ENCODE data around the gene CHMP4B. TPM values are rescaled to one million over a fixed set of nuclear protein-coding genes. Genes with fewer than 3 reads are reported as not detected.

Gene CHMP4B, protein sequence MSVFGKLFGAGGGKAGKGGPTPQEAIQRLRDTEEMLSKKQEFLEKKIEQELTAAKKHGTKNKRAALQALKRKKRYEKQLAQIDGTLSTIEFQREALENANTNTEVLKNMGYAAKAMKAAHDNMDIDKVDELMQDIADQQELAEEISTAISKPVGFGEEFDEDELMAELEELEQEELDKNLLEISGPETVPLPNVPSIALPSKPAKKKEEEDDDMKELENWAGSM
- total RNA-seq = 10 to 100 TPM; 75.7 to 85.8 TPM

DNA sequence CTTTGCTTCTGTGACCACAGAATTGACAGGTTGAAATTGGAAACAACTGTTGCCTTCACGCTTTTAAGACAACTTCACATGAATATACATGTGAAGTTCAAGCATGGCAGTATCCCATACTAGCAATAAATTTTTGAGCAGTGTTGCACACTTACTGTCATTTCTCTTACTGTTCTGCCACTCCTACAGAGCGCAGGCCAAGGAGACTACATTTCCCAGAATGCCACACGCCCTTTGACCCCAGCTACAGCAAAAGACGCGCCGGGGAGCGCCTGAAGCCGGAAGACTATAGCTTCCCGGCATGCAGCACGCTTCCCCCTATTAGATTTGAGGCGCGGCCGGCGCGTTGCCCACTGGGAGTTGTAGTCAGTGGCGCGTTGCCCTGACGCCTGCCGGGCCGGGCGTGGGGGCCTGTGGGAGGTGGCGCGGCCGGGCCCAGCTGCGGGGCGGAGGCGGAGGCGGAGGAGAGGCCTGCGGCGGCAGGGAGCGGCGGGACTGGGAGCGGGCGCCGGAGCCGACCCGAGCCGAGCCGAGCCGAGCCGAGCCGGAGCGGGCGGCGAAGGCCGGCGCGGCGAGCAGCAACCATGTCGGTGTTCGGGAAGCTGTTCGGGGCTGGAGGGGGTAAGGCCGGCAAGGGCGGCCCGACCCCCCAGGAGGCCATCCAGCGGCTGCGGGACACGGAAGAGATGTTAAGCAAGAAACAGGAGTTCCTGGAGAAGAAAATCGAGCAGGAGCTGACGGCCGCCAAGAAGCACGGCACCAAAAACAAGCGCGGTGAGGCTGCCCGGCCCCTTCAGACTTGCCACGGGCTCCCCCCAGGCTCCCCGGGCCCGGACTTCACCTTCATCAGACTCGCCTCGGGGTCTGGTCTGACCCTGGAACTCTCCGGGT, at the start of gene CHMP4B:
Gene CHMP4B, plus strand, starts transcription at position 464 of the 891 bp plus-strand sequence. Its CDS starts 121 bp downstream, at position 585.
- Histone ChIP-seq H3K36me3 (no peaks in the 10 kb centered on the region), H3K4me1 (replicated peaks) (no peaks in the 10 kb centered on the region), H3K4me3 (peak within 1 kb of the TSS; percentile 78 to 96), H3K27me3 (replicated peaks; ENCODE audit: insufficient read depth) (no peaks in the 10 kb centered on the region), H3K9me3 (no peaks in the 10 kb centered on the region), H3K27ac (peak within 1 kb of the TSS; percentile 78 to 94)
- WGBS = under 1% methylated on average over 48 of the region's 71 CpGs
- intact Hi-C loops (cut with DNase I) = loop anchor here (2.0 to 5.0 kb wide), 2 partner anchors 79 to 184 kb away; partner anchors contain the start of gene ZNF341
- TF ChIP-seq POLR2A (IDR thresholded peaks at IDR 0.05) (peak; percentile 87), POLR2AphosphoS5 (IDR thresholded peaks at IDR 0.05) (peak; percentile 99)
- TF ChIP-seq, protein P1, sequence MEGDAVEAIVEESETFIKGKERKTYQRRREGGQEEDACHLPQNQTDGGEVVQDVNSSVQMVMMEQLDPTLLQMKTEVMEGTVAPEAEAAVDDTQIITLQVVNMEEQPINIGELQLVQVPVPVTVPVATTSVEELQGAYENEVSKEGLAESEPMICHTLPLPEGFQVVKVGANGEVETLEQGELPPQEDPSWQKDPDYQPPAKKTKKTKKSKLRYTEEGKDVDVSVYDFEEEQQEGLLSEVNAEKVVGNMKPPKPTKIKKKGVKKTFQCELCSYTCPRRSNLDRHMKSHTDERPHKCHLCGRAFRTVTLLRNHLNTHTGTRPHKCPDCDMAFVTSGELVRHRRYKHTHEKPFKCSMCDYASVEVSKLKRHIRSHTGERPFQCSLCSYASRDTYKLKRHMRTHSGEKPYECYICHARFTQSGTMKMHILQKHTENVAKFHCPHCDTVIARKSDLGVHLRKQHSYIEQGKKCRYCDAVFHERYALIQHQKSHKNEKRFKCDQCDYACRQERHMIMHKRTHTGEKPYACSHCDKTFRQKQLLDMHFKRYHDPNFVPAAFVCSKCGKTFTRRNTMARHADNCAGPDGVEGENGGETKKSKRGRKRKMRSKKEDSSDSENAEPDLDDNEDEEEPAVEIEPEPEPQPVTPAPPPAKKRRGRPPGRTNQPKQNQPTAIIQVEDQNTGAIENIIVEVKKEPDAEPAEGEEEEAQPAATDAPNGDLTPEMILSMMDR (IDR thresholded peaks at IDR 0.05) = peak in 1 of 4 experiments; percentile 37
- peak; percentile 99 for DNase-seq (ENCODE audit: low spot score)

DNA sequence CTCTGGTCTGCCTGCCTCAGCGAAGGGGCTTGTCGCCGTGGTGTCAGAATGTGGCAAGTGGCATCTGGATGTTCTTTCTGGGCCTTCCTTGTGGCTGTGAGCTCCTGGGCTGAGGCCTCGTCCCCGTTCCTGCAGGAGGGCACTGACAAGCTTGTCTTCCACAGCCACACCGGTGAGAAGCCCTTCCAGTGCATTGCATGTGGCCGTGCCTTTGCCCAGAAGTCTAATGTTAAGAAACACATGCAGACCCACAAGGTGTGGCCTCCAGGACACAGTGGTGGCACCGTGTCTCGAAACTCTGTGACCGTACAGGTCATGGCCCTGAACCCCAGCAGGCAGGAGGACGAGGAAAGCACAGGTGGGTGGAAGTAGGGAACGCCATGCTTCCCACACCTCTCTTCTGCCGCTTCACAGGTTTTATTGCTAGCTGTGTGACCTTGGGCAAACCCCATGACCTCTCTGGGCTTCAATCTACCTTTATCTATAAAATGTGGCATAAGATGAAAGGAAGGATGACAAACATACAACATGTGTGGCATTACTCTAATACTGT, 49.4 kb upstream of the CHMP4B start:
- Histone ChIP-seq H3K36me3 (no peaks in the 10 kb centered on the region), H3K9me3 (no peaks in the 10 kb centered on the region), H3K27ac (no peak overlapping the region), H3K27me3 (replicated peaks; ENCODE audit: insufficient read depth) (no peaks in the 10 kb centered on the region), H3K4me1 (replicated peaks) (no peaks in the 10 kb centered on the region), H3K4me3 (no peak overlapping the region)
- no peak for TF ChIP-seq POLR2AphosphoS5 (IDR thresholded peaks at IDR 0.05)
- TF ChIP-seq, protein P1 (IDR thresholded peaks at IDR 0.05) = no peak
- no peak for TF ChIP-seq POLR2A (IDR thresholded peaks at IDR 0.05)
- DNase-seq (ENCODE audit: low spot score) = no peak
- 95% methylated on average over 13 of the region's 13 CpGs for WGBS
- intact Hi-C loops (cut with DNase I) = no loop called here

DNA sequence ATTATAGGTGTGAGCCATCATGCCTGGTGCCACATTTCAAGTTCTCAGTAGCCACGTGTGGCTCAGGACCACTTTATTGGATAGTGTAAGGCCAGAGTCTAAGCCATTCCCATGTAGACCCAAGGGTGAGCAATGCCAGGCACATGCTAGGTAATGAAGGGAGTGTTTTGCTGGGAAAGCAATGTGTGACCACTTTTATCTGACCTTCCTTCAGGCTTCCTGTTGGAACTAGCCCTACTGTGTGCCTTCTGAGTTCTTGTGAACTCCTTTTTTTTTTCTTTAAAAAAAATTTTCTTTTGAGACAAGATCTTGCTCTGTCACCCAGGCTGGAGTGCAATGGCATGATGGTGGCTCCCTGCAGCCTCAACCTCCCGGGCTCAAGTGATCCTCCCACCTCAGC, 46.0 kb upstream of the CHMP4B start:
- H3K4me1 ChIP-seq (replicated peaks) = no peaks in the 10 kb centered on the region
- no peak for DNase-seq (ENCODE audit: low spot score)
- H3K4me3 ChIP-seq = no peak overlapping the region
- no peaks in the 10 kb centered on the region for H3K9me3 ChIP-seq
- H3K27ac ChIP-seq = no peak overlapping the region
- intact Hi-C loops (cut with DNase I) = no loop called here
- 72% methylated on average over 2 of the region's 2 CpGs for WGBS
- no peak for TF ChIP-seq POLR2A (IDR thresholded peaks at IDR 0.05)
- TF ChIP-seq, protein P1 (IDR thresholded peaks at IDR 0.05) = no peak
- H3K27me3 ChIP-seq (replicated peaks; ENCODE audit: insufficient read depth) = no peaks in the 10 kb centered on the region
- H3K36me3 ChIP-seq = peaks cover 0 to 1% of the 10 kb centered on the region in 2 donors

DNA sequence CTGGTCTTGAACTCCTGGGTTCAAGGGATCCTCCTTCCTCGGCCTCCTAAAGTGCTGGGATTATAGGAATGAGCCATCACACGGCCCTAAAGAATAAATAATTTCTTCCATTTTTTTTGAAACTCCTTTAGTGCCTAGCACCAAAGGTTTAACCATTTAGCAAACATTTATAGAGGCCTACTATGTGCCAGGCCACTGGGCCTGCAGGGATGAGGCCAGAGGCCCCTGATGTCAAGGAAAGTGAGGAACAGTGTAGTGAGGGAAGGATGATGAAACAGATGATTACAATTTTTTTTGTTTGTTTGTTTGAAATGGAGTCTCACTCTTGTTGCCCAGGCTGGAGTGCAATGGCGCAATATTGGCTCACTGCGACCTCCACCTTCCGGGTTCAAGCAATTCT, 45.6 kb upstream of the CHMP4B start:
- Histone ChIP-seq H3K27me3 (replicated peaks; ENCODE audit: insufficient read depth) (no peaks in the 10 kb centered on the region), H3K4me3 (no peak overlapping the region), H3K27ac (no peak overlapping the region), H3K9me3 (no peaks in the 10 kb centered on the region), H3K4me1 (replicated peaks) (no peaks in the 10 kb centered on the region), H3K36me3 (peaks cover 0 to 5% of the 10 kb centered on the region in 2 donors)
- TF ChIP-seq POLR2A (IDR thresholded peaks at IDR 0.05) = no peak
- no peak for TF ChIP-seq POLR2AphosphoS5 (IDR thresholded peaks at IDR 0.05)
- TF ChIP-seq, protein P1 (IDR thresholded peaks at IDR 0.05) = no peak
- intact Hi-C loops (cut with DNase I) = no loop called here
- 96% methylated on average over 5 of the region's 5 CpGs for WGBS
- DNase-seq (ENCODE audit: low spot score) = no peak
